ENCODE data around the gene ZRANB2.

The ZRANB2 gene

GRCh38 chr1:71068325-71069240 is 12.3 kb downstream of the ZRANB2 start:
- DNase-seq = no peak

- no peak for DNase-seq
Measured at GRCh38 chr1:71054791-71055190, 26.0 kb downstream of the ZRANB2 start.

DNA sequence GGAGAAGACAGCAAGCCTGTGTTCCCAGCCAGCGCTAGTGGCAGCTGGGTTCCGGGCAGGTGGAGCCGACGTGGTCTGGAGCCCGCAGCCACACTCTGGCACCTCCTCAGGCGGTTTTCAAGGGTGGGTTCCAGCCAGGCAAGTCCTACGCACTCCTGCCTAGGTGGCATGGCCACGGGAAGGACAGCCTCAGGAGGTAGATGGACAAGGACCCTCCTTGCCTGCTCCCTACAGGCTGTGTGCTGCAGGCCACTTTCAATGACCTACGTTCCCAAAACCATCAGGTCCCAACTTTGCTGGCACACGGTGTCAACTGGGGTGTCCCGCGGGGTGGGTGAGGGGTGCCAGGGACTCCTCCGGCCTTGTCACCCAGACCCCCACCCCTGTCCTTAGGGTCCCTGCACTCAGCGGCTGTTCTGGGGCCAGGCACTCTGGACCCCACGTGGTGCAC is 26.5 kb downstream of the ZRANB2 start:
- DNase-seq = no peak

DNA sequence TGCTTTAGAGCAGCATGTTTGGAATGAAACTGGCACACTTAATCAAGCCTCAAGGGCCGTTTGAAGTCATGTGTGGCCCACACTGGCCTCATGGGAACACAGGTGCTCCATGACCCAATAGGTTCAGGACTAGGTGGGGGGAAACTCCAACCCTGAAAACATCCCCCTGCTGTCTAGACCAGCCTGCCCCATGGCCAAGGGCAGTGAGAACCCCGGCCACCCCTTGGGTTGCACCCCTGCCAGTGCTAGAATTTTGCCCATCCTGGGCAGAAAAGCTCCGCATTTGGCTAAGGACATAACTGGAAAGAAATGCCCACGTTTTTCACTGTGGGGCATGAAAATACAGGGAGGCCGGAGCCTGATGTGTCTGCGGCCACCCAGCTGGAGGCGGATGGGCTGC is 27.1 kb downstream of the ZRANB2 start:
- DNase-seq = no peak

DNA sequence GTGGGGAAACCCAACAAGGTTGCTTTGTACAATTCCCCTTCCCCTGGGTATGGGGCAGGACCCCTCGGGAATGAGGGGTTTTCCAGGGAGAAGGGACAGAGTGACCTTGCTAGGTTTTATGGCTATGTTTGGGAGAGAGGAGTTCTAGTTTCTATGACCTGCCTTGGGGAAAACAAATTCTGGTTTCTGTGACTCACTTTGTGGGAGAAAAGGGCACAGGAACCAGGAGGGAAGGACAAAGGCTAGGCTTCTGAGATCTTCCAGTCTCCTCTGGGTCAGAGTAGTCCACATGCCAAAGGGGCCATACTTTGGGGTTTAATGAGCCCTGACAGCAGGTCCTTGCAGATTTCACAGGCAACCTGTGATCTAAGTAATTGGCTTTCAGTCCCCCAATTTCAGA is 27.7 kb downstream of the ZRANB2 start:
- no peak for DNase-seq

- peak; percentile 95 for DNase-seq
Measured at GRCh38 chr1:71049951-71050598, 30.8 kb downstream of the ZRANB2 start.

DNA sequence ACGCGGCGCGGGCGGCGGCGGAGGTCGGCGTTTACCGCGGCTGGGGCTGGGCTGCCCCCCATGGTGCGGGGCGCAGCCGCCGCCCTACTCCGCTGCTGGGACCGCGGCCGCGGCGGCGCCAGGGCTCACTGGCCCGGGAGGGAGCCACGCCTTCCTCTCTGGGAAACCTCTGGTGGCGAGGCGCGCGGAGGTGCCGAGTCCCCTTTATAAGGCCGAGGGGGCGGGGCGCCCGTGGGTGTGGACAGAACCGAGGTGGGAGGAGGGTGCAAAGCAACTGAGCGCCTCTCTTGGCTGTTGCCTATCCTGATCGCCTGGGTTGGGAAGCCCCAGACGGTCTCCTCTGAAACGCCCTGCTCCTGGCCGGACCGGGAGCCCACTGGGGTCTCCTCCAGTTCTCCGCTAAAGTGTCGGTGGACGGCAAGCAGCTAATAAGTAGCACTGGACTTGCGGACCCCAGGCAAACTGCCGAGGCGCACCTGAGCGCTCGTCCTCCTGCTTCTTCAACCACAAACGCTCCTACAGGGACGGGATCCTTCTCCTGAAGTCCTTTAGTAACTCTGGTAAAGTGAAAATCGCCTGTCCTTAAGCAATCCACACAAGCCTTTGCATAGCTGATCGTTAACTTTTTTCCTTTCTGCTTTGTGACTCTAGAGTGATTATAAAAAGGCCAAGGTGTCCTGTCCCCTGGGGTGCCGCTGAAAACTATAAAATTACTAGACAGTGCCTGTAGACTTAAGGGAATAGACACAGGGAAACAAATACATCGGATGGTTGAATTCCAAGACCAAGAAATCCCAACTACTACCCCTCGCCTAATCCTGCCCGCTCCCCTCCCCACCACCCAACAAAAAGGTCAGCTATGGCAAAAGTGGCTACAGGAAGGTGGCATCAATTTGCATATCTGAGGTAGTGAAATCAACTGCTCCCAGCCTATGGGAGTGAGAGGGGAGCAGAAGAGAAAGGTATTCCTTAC is 32.9 kb downstream of the ZRANB2 start, which contains the start of gene PTGER3:
TSS of gene PTGER3 (minus strand) at position 182 of the 973 bp plus-strand sequence. CDS start 239 bp downstream, outside the sequence.
- peak; percentile 75 for DNase-seq

GRCh38 chr1:71046891-71047634 is 33.8 kb downstream of the ZRANB2 start:
- DNase-seq = no peak

DNA sequence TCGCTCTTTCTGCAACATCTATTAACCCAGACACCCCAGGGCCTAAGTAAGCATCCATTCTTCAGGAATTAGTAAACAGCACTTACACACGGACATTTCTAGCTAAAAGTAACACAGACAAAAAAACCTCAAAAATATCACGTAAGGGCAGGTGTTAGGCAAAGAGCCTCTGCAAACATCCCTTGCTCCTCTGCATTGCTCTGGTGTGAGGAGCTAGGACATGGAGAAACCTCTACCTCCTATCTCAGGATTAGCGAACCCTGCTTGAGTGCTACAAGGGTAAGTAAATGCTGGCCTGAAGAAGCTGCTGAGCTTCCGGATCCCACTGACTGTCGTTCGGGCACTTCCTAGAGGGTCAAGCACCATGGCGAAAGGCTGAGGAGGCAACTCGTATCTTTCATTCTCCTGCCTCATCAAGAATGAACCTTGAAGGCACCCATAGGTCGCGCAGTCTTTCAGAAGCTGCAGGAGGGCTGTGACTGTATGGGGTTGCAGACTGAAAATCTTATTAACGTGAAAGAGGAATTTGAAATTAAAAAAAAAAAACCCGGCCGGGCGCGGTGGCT is 35.3 kb downstream of the ZRANB2 start:
- no peak for DNase-seq

DNA sequence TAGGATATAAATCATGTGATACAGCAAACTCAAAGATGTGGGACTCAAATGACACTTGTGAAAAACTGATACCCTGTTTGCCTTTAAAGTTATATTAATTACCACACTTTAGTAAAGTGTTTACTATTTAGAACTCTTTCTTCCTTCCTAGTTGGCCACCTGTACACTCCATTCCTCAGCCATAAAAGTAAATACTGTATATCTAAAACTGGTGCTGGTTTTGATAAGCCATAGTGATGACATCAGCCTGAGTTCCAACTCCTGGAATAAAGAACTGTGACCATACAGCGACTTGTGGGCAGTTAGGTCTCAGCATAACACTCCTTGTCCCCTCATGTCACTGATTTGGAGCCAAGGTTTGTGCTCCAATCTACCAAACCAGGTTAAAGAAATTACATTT is 36.0 kb downstream of the ZRANB2 start:
- DNase-seq = peak; percentile 13

GRCh38 chr1:71043065-71043464 is 37.8 kb downstream of the ZRANB2 start:
- DNase-seq = no peak

GRCh38 chr1:71041806-71042205 is 39.0 kb downstream of the ZRANB2 start:
- DNase-seq = no peak

GRCh38 chr1:71039661-71040262 is 41.1 kb downstream of the ZRANB2 start:
- no peak for DNase-seq

DNA sequence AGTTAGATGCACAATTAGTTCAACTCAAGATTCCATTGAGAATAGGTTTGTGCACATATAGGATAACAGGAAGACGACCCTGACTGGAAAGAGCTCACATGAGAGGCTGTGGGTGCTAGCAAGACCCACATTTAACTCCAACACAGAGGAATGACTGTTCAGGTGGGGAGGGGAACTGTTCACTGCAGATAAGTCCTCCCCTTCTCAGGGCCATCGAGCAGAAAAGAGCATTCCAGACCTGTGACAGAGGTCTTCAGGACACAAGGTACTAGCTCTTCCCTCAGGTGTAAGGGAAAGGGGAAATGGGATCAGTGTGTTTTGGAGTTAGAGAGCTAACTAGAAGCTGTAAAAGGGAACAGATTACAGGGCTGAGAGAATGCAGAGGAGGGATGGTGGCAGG is 41.9 kb downstream of the ZRANB2 start:
- DNase-seq = no peak

DNA sequence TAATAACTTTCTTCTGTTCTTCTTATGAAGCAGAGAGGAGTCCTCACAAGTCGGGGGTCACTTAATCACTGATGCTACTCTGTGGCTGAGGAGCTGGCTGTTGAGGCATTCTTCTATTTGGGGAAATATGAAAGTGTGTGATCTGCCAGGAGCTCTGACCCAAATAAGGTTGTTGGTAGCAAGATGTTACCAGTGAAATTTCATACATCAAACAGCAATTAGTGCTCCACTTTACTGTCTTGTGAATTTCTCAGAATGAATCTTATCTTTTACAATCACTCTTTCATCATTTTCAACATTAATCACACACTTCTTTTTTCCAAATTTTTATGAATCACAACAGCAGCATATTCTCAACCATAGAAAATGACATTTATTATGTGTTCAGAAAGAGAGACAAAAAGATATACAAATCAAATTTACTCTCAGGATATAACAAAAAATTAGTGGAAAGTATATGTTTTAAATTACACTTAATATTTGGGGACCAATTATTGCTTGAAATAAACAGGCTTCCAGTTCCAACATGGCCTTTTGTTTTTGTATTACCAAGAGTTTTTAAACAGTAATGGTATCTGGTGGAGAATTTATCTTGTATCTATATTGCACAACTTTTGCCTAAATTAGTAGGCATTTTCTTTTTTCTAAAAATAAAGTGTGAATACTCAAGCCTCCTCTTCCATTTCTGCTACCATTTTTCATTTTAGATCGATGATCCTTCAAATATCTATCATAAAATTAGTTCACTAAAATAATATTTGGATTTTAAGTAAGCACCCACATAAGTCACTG is 42.8 kb downstream of the ZRANB2 start:
- no peak for DNase-seq

DNA sequence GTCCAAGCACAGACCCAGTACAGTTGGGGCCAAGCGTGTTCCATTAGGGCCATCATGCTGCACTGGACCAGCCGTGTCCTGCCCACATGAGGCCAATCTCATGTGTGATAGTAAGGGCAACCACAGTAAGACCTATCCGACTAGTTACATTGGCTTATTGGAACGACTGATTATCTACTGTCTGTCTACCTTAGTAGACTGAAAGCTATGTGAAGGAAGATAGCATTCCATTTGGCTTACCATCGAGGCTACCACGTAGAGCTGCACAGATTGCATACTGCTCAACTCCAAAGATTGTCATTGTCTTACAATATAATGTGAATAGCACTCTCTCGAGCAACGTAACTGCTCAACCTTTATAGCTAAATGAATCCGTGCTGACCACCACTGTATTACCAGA is 43.8 kb downstream of the ZRANB2 start:
- DNase-seq = no peak

GRCh38 chr1:71033136-71033535 is 47.7 kb downstream of the ZRANB2 start:
- no peak for DNase-seq

DNA sequence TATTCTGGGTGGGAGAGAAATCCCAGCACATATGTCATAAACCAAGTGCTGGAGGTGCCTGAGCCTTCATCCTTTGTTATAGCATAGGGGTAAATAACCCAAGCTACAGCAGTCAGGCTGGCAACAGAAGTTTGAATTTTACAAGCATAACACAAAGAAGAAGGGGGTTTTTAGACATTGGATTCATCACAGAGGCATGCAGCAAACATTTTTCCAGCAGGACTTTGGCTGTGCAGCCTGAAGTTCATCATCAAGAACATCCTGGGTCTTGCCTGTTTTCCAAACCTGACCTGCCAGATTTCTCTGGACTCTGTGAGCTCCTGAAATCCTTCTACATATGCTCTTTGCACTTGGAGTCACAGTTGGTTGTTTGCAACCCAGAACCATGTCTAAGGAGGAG is 49.4 kb downstream of the ZRANB2 start:
- no peak for DNase-seq

DNA sequence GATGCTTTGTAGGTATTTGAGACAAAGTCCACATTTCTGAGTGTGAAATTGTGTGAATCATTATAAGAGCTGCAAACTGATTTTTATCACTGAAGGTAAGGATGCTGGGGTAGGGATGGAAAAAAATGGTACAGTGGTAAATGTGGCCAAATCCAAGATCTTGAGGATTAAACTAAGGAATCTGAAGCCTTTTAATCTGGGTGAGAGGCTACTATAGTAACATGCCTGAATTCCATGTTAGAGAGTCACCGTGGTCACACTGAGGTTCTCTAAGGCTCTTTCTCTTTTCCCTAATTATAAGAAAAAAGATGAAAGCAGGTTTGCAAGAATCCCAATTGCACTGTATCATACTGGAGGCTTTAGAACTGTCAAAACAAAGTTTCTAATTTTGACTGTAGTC is 50.8 kb downstream of the ZRANB2 start:
- DNase-seq = no peak

DNA sequence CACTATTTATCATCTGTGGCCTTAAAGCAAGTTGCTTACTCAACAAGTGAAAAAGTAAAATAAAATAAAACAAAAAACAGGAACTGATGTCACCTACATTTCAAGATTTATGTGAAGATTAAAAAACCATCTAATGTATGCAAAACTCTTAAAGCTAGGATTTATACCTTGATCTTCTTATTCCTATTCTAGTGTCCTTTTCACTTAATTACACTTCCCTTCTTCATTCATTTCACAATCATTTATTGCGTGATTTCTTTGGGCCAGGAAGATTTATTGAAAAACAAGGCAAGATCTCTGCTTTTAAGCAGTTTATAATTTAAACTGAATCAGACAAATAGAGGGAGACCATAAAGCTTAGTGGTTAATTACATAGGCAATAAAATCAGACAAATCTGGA is 51.9 kb downstream of the ZRANB2 start:
- no peak for DNase-seq

DNA sequence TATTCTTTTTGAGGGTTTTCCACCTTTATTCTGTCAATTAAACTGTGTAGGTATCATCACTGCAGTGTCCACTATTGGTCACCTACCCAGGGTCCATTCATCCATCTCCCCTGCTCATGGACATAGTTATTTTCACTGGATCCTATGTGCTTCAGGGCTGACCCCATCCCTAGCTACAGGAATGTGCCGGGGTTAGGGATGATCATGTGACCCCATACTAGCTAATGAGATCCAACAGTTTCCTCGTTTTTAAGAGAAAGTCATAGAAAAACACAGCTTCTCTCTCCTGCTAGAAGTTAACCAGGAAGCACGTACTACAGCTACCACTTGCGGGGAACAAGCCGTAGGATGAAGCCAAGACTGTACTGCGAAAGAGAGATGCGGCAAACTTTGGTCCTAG is 52.8 kb downstream of the ZRANB2 start:
- no peak for DNase-seq
